Esophagus muscularis mucosa (tissue), 4 donors: Measurements from ENCODE around the gene PCDHGC3. TPM values are rescaled to one million over a fixed set of nuclear protein-coding genes. Genes with fewer than 3 reads are reported as not detected.
A peak's percentile ranks its signal among the peaks of the same experiment; 100 is the strongest.

Experiments
- DNase-seq: peaks from one replicate; pipeline ENCODE4 v3.0.0-alpha.2; 2017; ENCODE audit errors: extremely low spot score
- H3K27ac ChIP-seq, 4 donors: fragments of 200-600 bp; sonication (generic); replicated peaks in 1 of 4; 1 replicate in 3 of 4; 2 replicates in 1 of 4; pipeline ENCODE4 v1.5.1; 2016 to 2019; ENCODE audit warnings: mild to moderate bottlenecking in 1 of 4
- H3K27me3 ChIP-seq, 4 donors: fragments of 200-600 bp; sonication (generic); one replicate each; pipeline versions ENCODE4 v1.5.1 to v1.6.0; 2016 to 2019
- H3K36me3 ChIP-seq, 4 donors: fragments of 200-600 bp; sonication (generic); one replicate each; pipeline ENCODE4 v1.5.1; 2016 to 2019
- H3K4me1 ChIP-seq, 4 donors: fragments of 200-600 bp; sonication (generic); one replicate each; pipeline ENCODE4 v1.5.1; 2016 to 2019
- H3K4me3 ChIP-seq, 4 donors: fragments of 200-600 bp; sonication (generic); 1 replicate in 2 of 4; 2 replicates in 2 of 4; pipeline ENCODE4 v1.5.1; 2016 to 2019; ENCODE audit warnings: mild to moderate bottlenecking in 4 of 4, moderate library complexity in 1 of 4
- H3K9me3 ChIP-seq, 4 donors: fragments of 200-600 bp; sonication (generic); 1 replicate in 3 of 4; 2 replicates in 1 of 4; pipeline ENCODE4 v1.5.1; 2016 to 2019
- CTCF ChIP-seq, 3 experiments: fragments of 200-600 bp in 2 of 3; fragments of 450-650 bp in 1 of 3; sonication (generic) in 2 of 3; IDR thresholded peaks; one replicate each; pipeline ENCODE4 v1.5.1; 2017 to 2019; ENCODE audit warnings: antibody characterized with exemption in 3 of 3, mild to moderate bottlenecking in 2 of 3, moderate library complexity in 1 of 3
- EP300 ChIP-seq: sonication (generic); formaldehyde crosslinking; IDR thresholded peaks from one replicate; pipeline ENCODE4 v1.6.1; 2017; ENCODE audit warnings: antibody characterized with exemption
- POLR2A ChIP-seq: fragments of 450-650 bp; IDR thresholded peaks from one replicate; pipeline ENCODE4 v1.6.1; 2017; ENCODE audit warnings: antibody characterized with exemption, moderate library complexity, mild to moderate bottlenecking, low read depth
- POLR2AphosphoS5 ChIP-seq, 2 donors: sonication (generic); formaldehyde crosslinking; IDR thresholded peaks; one replicate each; pipeline ENCODE4 v1.6.1; 2017; ENCODE audit warnings: antibody characterized with exemption in 2 of 2
- WGBS: methylation state at CpG from one replicate; pipeline ENCODE4 v1.1.5; 2018; 5-methylcytosine and 5-hydroxymethylcytosine counted together
- intact Hi-C: fragments of 100-400 bp; cut with DNase I; formaldehyde crosslinking; loops from one replicate; pipeline ENCODE4 v1.15.1; 2023
- total RNA-seq, 4 donors: library from RNA; depleted of rRNA; stranded (reverse); fragments of >200 nt; gene quantifications; one replicate each; pipeline versions ENCODE4 v1.1.0 to v1.2.1, GENCODE V29; 2016

The PCDHGC3 gene
- total RNA-seq, 4 donors from 2014 or later, result 56.5 to 81.1 (median 65.5) TPM

- no peak for TF ChIP-seq POLR2A
- TF ChIP-seq EP300, result no peak
- no peak for TF ChIP-seq CTCF (IDR thresholded peaks at IDR 0.05)
- TF ChIP-seq POLR2AphosphoS5 (IDR thresholded peaks at IDR 0.05), result no peak
- intact Hi-C loops, result no loop called here
- 57% methylated on average over 37 of the region's 66 CpGs for WGBS
- DNase-seq, result no peak
- Histone ChIP-seq H3K4me1 (peaks cover 22 to 65% (median 61%) of the 10 kb centered on the region in 4 donors), H3K4me3 (peak overlapping the region in 1 of 4 donors; percentile 14), H3K9me3 (no peaks in the 10 kb centered on the region), H3K36me3 (peaks cover 0 to 59% (median 46%) of the 10 kb centered on the region in 4 donors), H3K27ac (no peak overlapping the region), H3K27me3 (no peaks in the 10 kb centered on the region)
These were observed 15.8 kb downstream of the PCDHGC3 start for GRCh38 chr5:141491323-141492167.

GRCh38 chr5:141492168-141492885, 16.6 kb downstream of the PCDHGC3 start:
- intact Hi-C loops, result no loop called here
- peak overlapping the region in 2 of 4 donors; percentile 7 to 14 for H3K4me3 ChIP-seq
- peaks cover 22 to 62% (median 57%) of the 10 kb centered on the region in 4 donors for H3K4me1 ChIP-seq
- H3K27me3 ChIP-seq, result no peaks in the 10 kb centered on the region
- TF ChIP-seq CTCF (IDR thresholded peaks at IDR 0.05) (no peak), POLR2A (no peak), EP300 (no peak), POLR2AphosphoS5 (IDR thresholded peaks at IDR 0.05) (no peak)
- WGBS, result 62% methylated on average over 39 of the region's 68 CpGs
- peaks cover 0 to 59% (median 46%) of the 10 kb centered on the region in 4 donors for H3K36me3 ChIP-seq
- H3K27ac ChIP-seq, result no peak overlapping the region
- H3K9me3 ChIP-seq, result no peaks in the 10 kb centered on the region
- DNase-seq, result no peak

GRCh38 chr5:141493500-141494422, 18.0 kb downstream of the PCDHGC3 start:
- TF ChIP-seq POLR2AphosphoS5 (IDR thresholded peaks at IDR 0.05) (no peak), CTCF (IDR thresholded peaks at IDR 0.05) (no peak), POLR2A (no peak), EP300 (no peak)
- Histone ChIP-seq H3K4me1 (peaks cover 22 to 52% (median 49%) of the 10 kb centered on the region in 4 donors), H3K27ac (peak overlapping the region in 2 of 4 donors; percentile 13 to 24), H3K4me3 (no peak overlapping the region), H3K27me3 (no peaks in the 10 kb centered on the region), H3K36me3 (peaks cover 0 to 68% (median 53%) of the 10 kb centered on the region in 4 donors), H3K9me3 (no peaks in the 10 kb centered on the region)
- intact Hi-C loops, result no loop called here
- no peak for DNase-seq
- WGBS, result 68% methylated on average over 10 of the region's 10 CpGs

- Histone ChIP-seq H3K27ac (no peak overlapping the region), H3K27me3 (no peaks in the 10 kb centered on the region), H3K4me3 (no peak overlapping the region), H3K36me3 (peaks cover 0 to 62% (median 48%) of the 10 kb centered on the region in 4 donors), H3K9me3 (no peaks in the 10 kb centered on the region), H3K4me1 (peaks cover 18 to 44% (median 38%) of the 10 kb centered on the region in 4 donors)
- TF ChIP-seq CTCF (IDR thresholded peaks at IDR 0.05) (no peak), POLR2AphosphoS5 (IDR thresholded peaks at IDR 0.05) (no peak), EP300 (no peak), POLR2A (no peak)
- intact Hi-C loops, result no loop called here
- 63% methylated on average over 21 of the region's 22 CpGs for WGBS
- DNase-seq, result no peak
These were observed 19.1 kb downstream of the PCDHGC3 start for GRCh38 chr5:141494761-141495452.
